GM19395 (cell line): ENCODE results near the gene CENPT.
A peak's percentile ranks its signal among the peaks of the same experiment; 100 is the strongest.
"Not testable (repeated sequence)": the region's sequence is repeated elsewhere in the genome, so short reads cannot be mapped to it uniquely, and the experiment has no call there.

ENCODE experiments used
- ATAC-seq: cut with Tn5 transposase; IDR thresholded peaks from one replicate; pipeline ENCODE4 v1.9.1; 2021; ENCODE audit warnings: mild to moderate bottlenecking, moderate library complexity; ENCODE audit not compliant: unreplicated experiment

CENPT gene

DNA sequence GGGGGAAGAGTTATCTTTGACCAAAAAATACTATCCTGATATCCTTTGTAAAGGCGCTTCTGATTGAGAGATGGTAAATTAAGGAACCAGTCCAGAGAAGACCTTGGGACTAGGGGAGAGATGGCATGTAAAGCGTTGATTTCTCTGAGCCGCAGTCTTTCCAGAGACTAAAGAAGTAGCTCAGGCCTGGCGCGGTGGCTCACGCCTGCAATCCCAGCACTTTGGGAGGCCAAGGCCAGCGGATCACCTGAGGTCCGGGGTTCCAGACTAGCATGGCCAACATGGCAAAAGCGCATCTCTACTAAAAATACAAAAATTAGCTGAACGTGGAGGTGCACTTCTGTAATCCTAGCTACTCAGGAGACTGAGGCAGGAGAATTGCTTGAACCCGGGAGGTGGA is 625 bp upstream of the CENPT start:
- ATAC-seq = no peak

- ATAC-seq = peak; percentile 62
These were observed 1.0 kb downstream of the CENPT start, which contains the start of gene NUTF2 for GRCh38 chr16:67846320-67847063. NUTF2 (plus strand) TSS chr16:67846933; CDS start chr16:67865131, 18,198 bp downstream.

DNA sequence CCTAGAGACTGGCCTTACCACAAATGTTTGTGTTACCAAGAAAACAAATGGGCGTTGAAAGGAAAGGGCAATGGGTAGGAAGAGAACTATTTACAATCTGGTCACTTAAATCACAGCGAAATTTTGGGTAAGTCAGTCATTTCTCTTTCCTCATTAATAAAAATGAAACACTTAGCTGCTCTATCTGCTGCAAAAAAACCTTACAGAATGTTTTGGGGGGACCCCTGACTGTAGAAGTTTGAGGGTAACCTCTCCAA is 1.5 kb downstream of the CENPT start:
- ATAC-seq = no peak

DNA sequence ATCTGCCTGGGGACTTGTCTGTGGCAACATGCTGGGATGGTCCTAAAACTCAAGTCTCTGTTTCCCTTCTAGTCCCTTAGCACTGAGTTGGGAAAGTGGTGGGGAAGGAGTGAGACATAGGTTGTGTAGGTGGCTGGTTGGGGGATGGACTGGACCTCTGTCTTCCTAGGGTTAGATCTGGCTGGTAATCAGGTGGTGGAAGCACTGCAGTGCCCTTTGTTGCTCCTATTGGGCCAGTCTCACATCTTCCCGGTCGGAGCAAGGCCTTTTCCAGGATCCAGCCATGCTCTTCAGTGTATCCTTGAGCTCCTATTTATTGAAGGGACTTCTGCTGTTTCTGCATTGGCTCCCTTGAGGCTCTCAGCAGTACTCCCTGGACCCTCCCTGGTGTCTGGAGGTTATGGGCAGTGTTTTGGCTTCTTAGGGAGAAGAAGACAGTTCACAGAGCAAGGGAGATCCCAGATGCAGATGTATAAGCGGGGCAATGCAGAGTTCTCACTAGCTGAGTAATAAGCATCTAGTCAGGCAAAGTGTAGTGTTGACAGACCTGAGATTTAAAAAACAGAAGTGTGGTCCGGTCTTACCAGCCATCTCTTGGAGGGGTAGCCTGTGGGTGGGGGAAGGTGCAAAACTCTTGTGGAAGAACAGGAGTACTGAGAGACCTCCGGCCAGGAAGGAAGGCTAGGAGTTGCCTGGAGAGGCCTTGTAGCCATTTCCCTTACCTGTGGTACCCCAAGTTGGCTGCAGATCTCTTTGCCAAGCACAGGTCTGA is 2.0 kb downstream of the CENPT start:
- ATAC-seq = no peak

DNA sequence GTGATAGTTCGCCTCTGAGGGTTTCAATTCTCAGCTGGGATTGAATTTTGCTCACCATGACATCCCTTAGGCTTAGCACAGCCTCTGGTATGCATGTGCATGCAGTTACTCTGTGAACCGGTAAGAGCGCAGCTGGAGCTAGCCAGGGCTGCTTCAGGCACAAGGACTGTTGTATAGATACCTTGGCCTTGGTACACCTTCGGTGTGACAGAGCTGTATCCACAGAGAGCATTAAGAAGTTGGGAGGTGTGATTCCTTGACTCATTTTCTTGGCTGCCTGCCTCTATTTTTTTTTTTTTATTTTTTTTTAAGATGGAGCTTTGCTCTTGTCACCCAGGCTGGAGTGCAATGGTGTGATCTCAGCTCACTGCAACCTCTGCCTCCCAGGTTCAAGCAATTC is 3.0 kb downstream of the CENPT start:
- ATAC-seq = no peak

GRCh38 chr16:67843343-67843765 is 4.1 kb downstream of the CENPT start:
- ATAC-seq = no peak

GRCh38 chr16:67842509-67843342 is 4.8 kb downstream of the CENPT start:
- ATAC-seq = peak; percentile 9

GRCh38 chr16:67841816-67842508 is 5.5 kb downstream of the CENPT start, which contains the start of gene THAP11:
THAP11 (plus strand) TSS chr16:67842320; CDS start chr16:67842555, 235 bp downstream.
- ATAC-seq = peak; percentile 53

- no peak for ATAC-seq
These were observed 6.2 kb downstream of the CENPT start for GRCh38 chr16:67841198-67841815.

DNA sequence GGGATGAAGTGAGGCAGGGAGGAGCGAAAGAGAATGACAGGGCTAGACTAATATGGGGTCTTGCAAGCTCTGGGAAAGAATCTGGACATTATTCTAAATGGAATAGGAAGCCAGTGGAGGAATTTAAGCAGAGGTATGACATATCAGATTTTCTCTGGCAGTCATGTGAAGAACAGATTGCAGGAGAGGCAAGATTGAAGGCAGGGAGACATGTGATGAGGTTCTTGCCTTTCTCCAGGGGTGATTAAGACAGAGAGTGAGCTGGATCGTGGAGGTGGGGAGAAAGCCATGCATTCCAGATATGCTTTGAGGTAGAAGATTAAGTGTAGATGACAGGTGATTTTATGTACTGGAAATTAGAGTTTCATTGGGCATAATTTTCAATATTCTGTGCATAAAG is 9.7 kb downstream of the CENPT start:
- ATAC-seq = no peak

DNA sequence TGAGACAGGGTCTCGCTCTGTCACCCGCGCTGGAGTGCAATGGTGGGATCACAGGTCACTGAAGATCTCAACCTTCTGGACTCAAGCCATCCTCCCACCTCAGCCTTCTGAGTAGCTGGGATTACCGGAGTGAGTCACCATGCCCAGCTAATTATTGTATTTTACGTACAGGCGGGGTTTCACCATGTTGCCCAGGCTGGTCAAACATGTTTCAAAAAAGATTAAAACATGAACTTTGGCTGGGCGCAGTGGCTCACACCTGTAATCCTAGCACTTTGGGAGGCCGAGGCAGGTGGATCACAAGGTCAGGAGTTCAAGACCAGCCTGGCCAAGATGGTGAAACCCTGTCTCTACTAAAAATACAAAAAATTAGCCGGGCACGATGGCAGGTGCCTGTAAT is 10.3 kb downstream of the CENPT start:
- not testable (repeated sequence) for ATAC-seq

DNA sequence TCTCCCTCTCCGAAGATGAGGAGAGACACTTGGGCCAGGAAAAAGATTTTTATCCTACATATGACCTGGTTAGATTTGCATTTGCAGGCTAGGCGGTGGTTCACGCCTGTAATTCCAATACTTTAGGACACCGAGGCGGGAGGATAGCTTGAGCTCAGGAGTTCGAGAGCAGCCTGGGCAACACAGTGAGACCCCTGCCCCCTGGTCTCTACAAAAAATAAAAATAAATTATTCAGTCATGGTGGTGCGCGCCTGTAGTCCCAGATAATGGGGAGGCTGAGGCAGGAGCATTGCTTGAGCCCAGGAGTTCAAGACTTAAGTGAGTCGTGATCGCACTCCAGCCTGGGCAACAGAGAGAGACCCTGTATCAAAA is 13.3 kb downstream of the CENPT start:
- no peak for ATAC-seq

GRCh38 chr16:67833415-67834241 is 13.9 kb downstream of the CENPT start:
- peak; percentile 97 for ATAC-seq

DNA sequence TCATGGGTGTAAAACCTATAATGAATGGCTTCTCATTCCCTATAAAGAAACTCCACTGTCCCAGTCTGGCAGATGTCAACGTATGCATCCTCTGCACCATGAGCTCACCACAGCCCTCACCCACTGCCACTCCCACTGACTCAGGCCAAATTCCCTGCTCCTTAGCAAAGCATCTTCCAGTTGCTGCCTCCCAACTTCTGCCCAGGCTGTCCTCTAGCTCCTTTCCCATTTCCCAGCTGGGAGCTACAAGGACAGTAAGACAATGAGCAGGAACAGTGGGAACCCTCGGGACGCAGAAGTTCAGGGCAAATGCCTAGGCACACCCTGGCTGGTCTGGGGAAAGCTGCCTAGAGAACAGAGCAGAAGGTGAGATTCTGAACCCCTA is 14.5 kb downstream of the CENPT start:
- ATAC-seq = no peak

DNA sequence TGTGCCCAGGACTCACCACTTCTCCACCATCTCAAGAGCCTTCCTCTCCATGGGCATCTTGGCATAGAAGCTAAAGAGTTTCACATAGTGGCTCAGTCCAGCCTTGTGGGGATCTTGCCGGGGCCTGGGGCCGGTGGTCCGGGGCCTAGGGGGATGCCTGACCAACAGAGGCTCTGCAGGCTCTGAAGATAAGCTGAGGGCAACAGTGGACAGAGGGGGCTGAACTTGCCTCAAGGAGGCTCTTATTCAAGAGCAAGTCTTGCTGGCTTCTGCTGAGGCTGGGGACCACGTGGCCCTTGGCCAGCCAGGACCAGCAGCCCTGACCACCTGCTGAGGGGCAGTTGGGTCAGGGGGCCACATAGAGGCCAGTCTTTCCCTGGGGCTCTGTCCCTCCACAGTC is 18.8 kb downstream of the CENPT start:
- no peak for ATAC-seq

DNA sequence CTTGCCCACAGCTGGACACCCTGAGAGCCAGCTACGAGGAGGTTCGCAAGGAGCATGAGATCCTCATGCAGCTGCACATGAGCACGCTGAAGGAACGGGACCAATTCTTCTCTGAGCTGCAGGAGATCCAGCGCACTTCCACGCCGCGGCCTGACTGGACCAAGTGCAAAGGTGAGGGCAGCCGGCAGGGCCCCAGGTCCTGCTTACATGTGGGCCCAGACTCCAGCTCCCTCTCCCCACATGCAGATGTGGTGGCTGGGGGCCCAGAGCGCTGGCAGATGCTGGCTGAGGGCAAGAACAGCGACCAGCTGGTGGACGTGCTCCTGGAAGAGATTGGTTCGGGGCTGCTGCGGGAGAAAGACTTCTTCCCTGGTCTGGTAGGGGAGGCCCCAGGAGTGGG is 21.6 kb downstream of the CENPT start:
- ATAC-seq = no peak

- no peak for ATAC-seq
These were observed 22.4 kb downstream of the CENPT start for GRCh38 chr16:67825119-67825518.

GRCh38 chr16:67822511-67822910 is 25.0 kb downstream of the CENPT start:
- ATAC-seq = no peak

GRCh38 chr16:67820608-67821259 is 26.8 kb downstream of the CENPT start:
- ATAC-seq = no peak
